H1 (cell line): Measurements from ENCODE around the gene RIBC2. TPM values are rescaled to one million over a fixed set of nuclear protein-coding genes. Genes with fewer than 3 reads are reported as not detected.

Experiments used
- CTCF ChIA-PET: fragments of 300-600 bp; sonication (Branson Sonifier 250); formaldehyde crosslinking; loops from one replicate; lab custom pipeline; 2021; ENCODE audit not compliant: partially characterized antibody; lab: Charles Lee
- POLR2A ChIA-PET: fragments of 300-600 bp; sonication (Branson Sonifier 250); formaldehyde crosslinking; loops from one replicate; lab custom pipeline; 2021; ENCODE audit warnings: inconsistent platforms; ENCODE audit not compliant: partially characterized antibody; lab: Charles Lee
- DNase-seq, 2 experiments: peaks; one replicate each; pipeline versions ENCODE4 v3.0.0 to v3.0.0-alpha.2; 2010 to 2022; ENCODE audit warnings: low spot score in 2 of 2, low read depth in 1 of 2, mixed read lengths in 1 of 2
- FAIRE-seq: peaks from 2 replicates; lab custom pipeline; 2011; peaks lifted over from hg19 to GRCh38; lab: Jason Lieb, UNC
- H2AFZ ChIP-seq: 2 replicates; pipeline ENCODE4 v1.8.1; 2012; ENCODE audit warnings: low read length, inconsistent platforms
- H2AK5ac ChIP-seq: 2 replicates; pipeline ENCODE4 v1.6.1; 2013; ENCODE audit warnings: low read depth, low read length
- H2BK120ac ChIP-seq: replicated peaks from 2 replicates; pipeline ENCODE3; 2013; ENCODE audit warnings: low read depth, low read length, inconsistent platforms
- H2BK12ac ChIP-seq: 2 replicates; pipeline ENCODE4 v1.6.1; 2013; ENCODE audit warnings: low read depth, low read length
- H2BK15ac ChIP-seq: 2 replicates; pipeline ENCODE4 v1.6.1; 2013; ENCODE audit warnings: low read length
- H2BK20ac ChIP-seq: 2 replicates; pipeline ENCODE4 v1.6.1; 2013; ENCODE audit warnings: low read length
- H2BK5ac ChIP-seq: 2 replicates; pipeline ENCODE4 v1.6.1; 2013; ENCODE audit warnings: low read depth, low read length
- H3K14ac ChIP-seq: 2 replicates; pipeline ENCODE4 v1.6.1; 2013; ENCODE audit warnings: inconsistent platforms; ENCODE audit not compliant: insufficient read length
- H3K18ac ChIP-seq: 2 replicates; pipeline ENCODE4 v1.6.1; 2013; ENCODE audit warnings: low read length; ENCODE audit errors: extremely low read depth
- H3K23ac ChIP-seq: 2 replicates; pipeline ENCODE4 v1.6.1; 2013; ENCODE audit warnings: inconsistent platforms; ENCODE audit not compliant: insufficient read length
- H3K23me2 ChIP-seq: 2 replicates; pipeline ENCODE4 v1.6.1; 2013; ENCODE audit warnings: low read depth, low read length
- H3K27ac ChIP-seq: 2 replicates; pipeline ENCODE4 v1.6.1; 2011; ENCODE audit warnings: low read depth, low read length, inconsistent platforms
- H3K27me3 ChIP-seq, 4 experiments: replicated peaks in 1 of 4; 1 replicate in 1 of 4; 2 replicates in 3 of 4; pipeline versions ENCODE4 v1.6.1 to v1.8.1; 2011 to 2013; ENCODE audit warnings: low read length in 3 of 4, mild to moderate bottlenecking in 3 of 4, inconsistent platforms in 2 of 4, mixed read lengths in 2 of 4, moderate library complexity in 1 of 4; ENCODE audit not compliant: control insufficient read depth in 3 of 4, insufficient read depth in 3 of 4; ENCODE audit errors: extremely low read depth in 1 of 4
- H3K36me3 ChIP-seq, 4 experiments: 2 replicates each; pipeline versions ENCODE4 v1.6.1 to v1.8.1; 2011 to 2013; ENCODE audit warnings: mild to moderate bottlenecking in 4 of 4, low read length in 3 of 4, moderate library complexity in 2 of 4, control low read depth in 1 of 4, inconsistent platforms in 1 of 4; ENCODE audit not compliant: insufficient read depth in 4 of 4, control insufficient read depth in 2 of 4
- H3K4ac ChIP-seq: replicated peaks from 2 replicates; pipeline ENCODE3; 2013; ENCODE audit warnings: low read length, low read depth, mixed read lengths, inconsistent platforms; ENCODE audit not compliant: insufficient read length
- H3K4me1 ChIP-seq, 4 experiments: replicated peaks in 1 of 4; 1 replicate in 1 of 4; 2 replicates in 3 of 4; pipeline versions ENCODE4 v1.6.1 to v1.8.1; 2011 to 2013; ENCODE audit warnings: low read length in 3 of 4, inconsistent platforms in 2 of 4, mixed read lengths in 1 of 4; ENCODE audit not compliant: insufficient read depth in 4 of 4, control insufficient read depth in 3 of 4
- H3K4me2 ChIP-seq, 2 experiments: 2 replicates each; pipeline versions ENCODE4 v1.6.1 to v1.8.1; 2011 to 2013; ENCODE audit warnings: low read depth in 2 of 2, low read length in 2 of 2, control low read depth in 1 of 2, inconsistent platforms in 1 of 2, mild to moderate bottlenecking in 1 of 2; ENCODE audit not compliant: insufficient read depth in 1 of 2
- H3K4me3 ChIP-seq, 4 experiments: fragments of 200-600, 300-600 bp in 1 of 4; sonication (generic), shearing (Covaris generic), sonication (Bioruptor Twin) in 1 of 4; 2 replicates each; pipeline versions ENCODE4 v1.5.1 to v1.8.1; 2011 to 2016; ENCODE audit warnings: low read length in 4 of 4, low read depth in 3 of 4, control low read depth in 2 of 4, inconsistent platforms in 2 of 4, mild to moderate bottlenecking in 2 of 4, mixed read lengths in 1 of 4, moderate library complexity in 1 of 4; ENCODE audit not compliant: insufficient read depth in 2 of 4; ENCODE audit errors: extremely low read depth in 1 of 4
- H3K56ac ChIP-seq: replicated peaks from 2 replicates; pipeline ENCODE3; 2013; ENCODE audit warnings: low read depth, mild to moderate bottlenecking, mixed read lengths, low read length, inconsistent platforms; ENCODE audit not compliant: insufficient read length
- H3K79me1 ChIP-seq: 2 replicates; pipeline ENCODE4 v1.6.1; 2013; ENCODE audit warnings: low read depth, low read length, control low read depth
- H3K79me2 ChIP-seq, 2 experiments: 2 replicates each; pipeline versions ENCODE4 v1.6.1 to v1.8.1; 2012 to 2013; ENCODE audit warnings: low read length in 2 of 2, mild to moderate bottlenecking in 2 of 2, inconsistent platforms in 1 of 2; ENCODE audit not compliant: insufficient read depth in 2 of 2, control insufficient read depth in 1 of 2
- H3K9ac ChIP-seq, 4 experiments: replicated peaks in 1 of 4; 1 replicate in 1 of 4; 2 replicates in 3 of 4; pipeline versions ENCODE4 v1.6.1 to v1.8.1; 2011 to 2013; ENCODE audit warnings: low read depth in 3 of 4, low read length in 3 of 4, control low read depth in 2 of 4, mild to moderate bottlenecking in 2 of 4, moderate library complexity in 2 of 4, inconsistent platforms in 1 of 4; ENCODE audit errors: extremely low read depth in 1 of 4
- H3K9me3 ChIP-seq, 2 experiments: 2 replicates each; pipeline versions ENCODE4 v1.6.1 to v1.8.1; 2012 to 2013; ENCODE audit warnings: mild to moderate bottlenecking in 2 of 2, moderate library complexity in 2 of 2, control low read depth in 1 of 2, inconsistent platforms in 1 of 2, low read depth in 1 of 2, low read length in 1 of 2, mixed read lengths in 1 of 2; ENCODE audit not compliant: insufficient read depth in 2 of 2
- H4K20me1 ChIP-seq, 2 experiments: replicated peaks in 1 of 2; 2 replicates each; pipeline versions ENCODE3 to v1.8.1; 2011 to 2013; ENCODE audit warnings: inconsistent platforms in 2 of 2, low read length in 2 of 2, mild to moderate bottlenecking in 1 of 2; ENCODE audit not compliant: insufficient read depth in 2 of 2, control insufficient read depth in 1 of 2
- H4K5ac ChIP-seq: 2 replicates; pipeline ENCODE4 v1.6.1; 2013; ENCODE audit warnings: low read length, low read depth, mixed read lengths, inconsistent platforms; ENCODE audit not compliant: insufficient read length
- H4K8ac ChIP-seq: 2 replicates; pipeline ENCODE4 v1.8.0; 2013; ENCODE audit warnings: mild to moderate bottlenecking, moderate library complexity, low read length, inconsistent platforms; ENCODE audit not compliant: insufficient read depth; ENCODE audit errors: extremely low read depth
- H4K91ac ChIP-seq: replicated peaks from 2 replicates; pipeline ENCODE3; 2013; ENCODE audit warnings: low read length, mixed read lengths, inconsistent platforms; ENCODE audit not compliant: insufficient read length
- BACH1 ChIP-seq: IDR thresholded peaks from 2 replicates; pipeline ENCODE4 v1.6.1; 2012; ENCODE audit warnings: low read length, improper control_type of control experiment
- BCL11A ChIP-seq, 2 experiments: IDR thresholded peaks; one replicate each; pipeline ENCODE4 v1.6.1; 2011; ENCODE audit warnings: low read depth in 2 of 2, low read length in 2 of 2, mild to moderate bottlenecking in 2 of 2
- CBX5 ChIP-seq: fragments of 300-800, 300-1000 bp; sonication (generic); IDR thresholded peaks from 2 replicates; pipeline ENCODE4 v1.7.1; 2016; ENCODE audit warnings: antibody characterized with exemption, low read length, low read depth
- CTBP2 ChIP-seq: IDR thresholded peaks from 2 replicates; pipeline ENCODE4 v1.7.0; 2011; ENCODE audit warnings: borderline replicate concordance, mild to moderate bottlenecking, moderate library complexity, mixed read lengths, low read length; ENCODE audit not compliant: insufficient read depth, insufficient read length
- EZH2 ChIP-seq: fragments of 200-600 bp; sonication (generic); IDR thresholded peaks from 2 replicates; pipeline ENCODE4 v1.7.1; 2012; ENCODE audit warnings: low read depth, mild to moderate bottlenecking, moderate library complexity, low read length, inconsistent platforms; ENCODE audit not compliant: severe bottlenecking
- HDAC6 ChIP-seq: IDR thresholded peaks from one replicate; pipeline ENCODE4 v1.7.1; 2012; ENCODE audit warnings: low read depth, mild to moderate bottlenecking, inconsistent platforms, low read length, moderate library complexity
- PHF8 ChIP-seq: fragments of 200-600 bp; sonication (generic); conservative IDR thresholded peaks from 2 replicates; pipeline ENCODE4 v1.7.1; 2012; ENCODE audit warnings: low read depth, mild to moderate bottlenecking, inconsistent platforms, low read length, moderate library complexity
- POLR2AphosphoS5 ChIP-seq: IDR thresholded peaks from 2 replicates; pipeline ENCODE4 v1.6.1; 2011; ENCODE audit warnings: low read depth, low read length
- RBBP5 ChIP-seq: IDR thresholded peaks from 2 replicates; pipeline ENCODE4 v1.7.1; 2012; ENCODE audit warnings: low read depth, mild to moderate bottlenecking, inconsistent platforms, low read length, moderate library complexity, borderline replicate concordance
- SP4 ChIP-seq: IDR thresholded peaks from 2 replicates; pipeline ENCODE4 v1.6.1; 2012; ENCODE audit warnings: low read length, inconsistent platforms
- SUZ12 ChIP-seq: fragments of 200-600 bp; sonication (generic); IDR thresholded peaks from 2 replicates; pipeline ENCODE4 v1.6.1; 2012; ENCODE audit warnings: mild to moderate bottlenecking, inconsistent platforms, low read length, moderate library complexity, mixed read lengths
- TAF7 ChIP-seq: optimal IDR thresholded peaks from 2 replicates; pipeline ENCODE3; 2011; ENCODE audit warnings: low read depth, mild to moderate bottlenecking, inconsistent platforms, low read length, moderate library complexity, borderline replicate concordance
- TBP ChIP-seq: IDR thresholded peaks from 2 replicates; pipeline ENCODE4 v1.6.1; 2011; ENCODE audit warnings: low read depth, low read length, improper control_type of control experiment
- WGBS, 2 experiments: shearing (Covaris generic) in 1 of 2; methylation state at CpG; one replicate each; pipeline versions ENCODE4 v1.1.6 to v1.1.7; 2013 to 2015; ENCODE audit warnings: low lambda C conversion rate in 2 of 2, mixed read lengths in 2 of 2, inconsistent platforms in 1 of 2, low coverage in 1 of 2, missing lambda C conversion rate in 1 of 2; ENCODE audit not compliant: insufficient replicate concordance in 2 of 2, insufficient coverage in 1 of 2, insufficient read length in 1 of 2; ENCODE audit errors: extremely low coverage in 1 of 2, missing lambda C conversion rate in 1 of 2; 5-methylcytosine and 5-hydroxymethylcytosine counted together
- polyA plus RNA-seq, 7 experiments: library from polyadenylated mRNA; depleted of rRNA in 3 of 7; stranded (reverse) in 5 of 7; unstranded in 2 of 7; fragments of >200 nt in 5 of 7; fragments of 200-250 nt in 2 of 7; gene quantifications; 1 replicate in 5 of 7; 2 replicates in 1 of 7; 4 replicates in 1 of 7; pipeline versions ENCODE4 v1.2.1 to v1.2.3, GENCODE V29; 2011 to 2013; ENCODE audit warnings: missing spikeins in 2 of 7, mixed read lengths in 2 of 7
- total RNA-seq: library from RNA; stranded (reverse); fragmentation: NEBNext Ultra II Directional; extraction: Animal tissue kit (Norgen Biotek cat#: 25700); gene quantifications from 2 replicates; pipeline ENCODE4 v1.2.1, GENCODE V29; 2021

Gene RIBC2
- total and polyA plus RNA-seq, 2 of the 8 experiments (the other 6 are each of a cell fraction or from before 2014, with no cell fraction given) = 0.79 to 2.1 TPM

GRCh38 chr22:45423524-45423923 lies 10.0 kb downstream of the RIBC2 start:
- Histone ChIP-seq H3K9ac (no peak overlapping the region), H4K5ac (no peak overlapping the region), H3K18ac (no peak overlapping the region), H2AFZ (no peak overlapping the region), H2BK5ac (no peak overlapping the region), H3K79me1 (no peaks in the 10 kb centered on the region), H2AK5ac (no peak overlapping the region), H3K56ac (no peak overlapping the region), H4K8ac (no peak overlapping the region), H3K79me2 (no peaks in the 10 kb centered on the region), H3K23me2 (no peaks in the 10 kb centered on the region; the same call in 1 of the 2 replicates), H3K14ac (no peak overlapping the region), H4K91ac (no peak overlapping the region), H2BK12ac (no peak overlapping the region), H2BK20ac (no peak overlapping the region), H3K9me3 (no peaks in the 10 kb centered on the region), H2BK15ac (no peak overlapping the region), H3K4me2 (no peak overlapping the region), H3K4ac (no peak overlapping the region), H3K27me3 (no peaks in the 10 kb centered on the region), H3K36me3 (no peaks in the 10 kb centered on the region; a peak in 1 of 8 replicates), H3K23ac (no peak overlapping the region), H3K4me1 (no peaks in the 10 kb centered on the region; a peak in 1 of 7 replicates), H3K27ac (no peak overlapping the region), H4K20me1 (no peaks in the 10 kb centered on the region), H2BK120ac (no peak overlapping the region), H3K4me3 (no peak overlapping the region)
- DNase-seq = peak in 1 of 2 experiments; percentile 10
- CTCF ChIA-PET = interaction anchor here (0.6 to 1.3 kb wide), 6 partner anchors 11 to 440 kb away, joined by 3 to 4 read pairs (median 3); partner anchors contain the start of genes RIBC2 and SMC1B
- POLR2A ChIA-PET = no interaction called here
- no peak for FAIRE-seq
- 70% methylated on average over 4 of the region's 4 CpGs; no CpG with 5 or more reads in 1 of the 2 experiments for WGBS, 2 experiments
- TF ChIP-seq HDAC6 (no peak), EZH2 (no peak), CTBP2 (no peak), SP4 (no peak), CBX5 (no peak), TAF7 (no peak), BCL11A (IDR thresholded peaks at IDR 0.05; ENCODE audit: low read depth in 2 of 2, low read length in 2 of 2) (no peak), PHF8 (no peak), RBBP5 (no peak), POLR2AphosphoS5 (no peak), TBP (no peak), BACH1 (no peak), SUZ12 (no peak)
